ENCODE measurements around the gene ACVRL1. TPM values are rescaled to one million over a fixed set of nuclear protein-coding genes. Genes with fewer than 3 reads are reported as not detected.

ACVRL1 gene
- total and polyA plus RNA-seq, 2 donors (not counting 1 experiment from before 2014, with no cell fraction given) = 8.9 to 36.2 TPM

GRCh38 chr12:51879102-51879501 is 28.2 kb upstream of the ACVRL1 start:
- H4K20me1 ChIP-seq (ENCODE audit: control insufficient read depth, extremely low read depth, insufficient read depth, low read length) = no peaks in the 10 kb centered on the region
- H3K4me2 ChIP-seq (ENCODE audit: extremely low read depth, insufficient read depth, low read length) = no peak overlapping the region
- no peaks in the 10 kb centered on the region for H3K27me3 ChIP-seq (ENCODE audit: control insufficient read depth, insufficient read depth, low read length)
- H3K79me2 ChIP-seq (ENCODE audit: control insufficient read depth, insufficient read depth, low read length) = no peaks in the 10 kb centered on the region
- H3K9me3 ChIP-seq (ENCODE audit: control insufficient read depth, insufficient read depth, low read depth, low read length) = no peaks in the 10 kb centered on the region
- H2AFZ ChIP-seq (ENCODE audit: low read length) = no peak overlapping the region
- H3K4me1 ChIP-seq (ENCODE audit: control insufficient read depth, extremely low read depth, insufficient read depth, low read length) = no peaks in the 10 kb centered on the region
- no peak overlapping the region for H3K27ac ChIP-seq (ENCODE audit: insufficient read depth, low read length)
- no peaks in the 10 kb centered on the region for H3K36me3 ChIP-seq (ENCODE audit: control insufficient read depth, insufficient read depth, low read length)
- no peak for DNase-seq (ENCODE audit: low read depth in 2 of 2)
- H3K4me3 ChIP-seq (replicated peaks in 1 of 4; ENCODE audit: control extremely low read depth in 1 of 4, insufficient read depth in 1 of 4, low read depth in 3 of 4, low read length in 4 of 4) = no peak overlapping the region
- no peak overlapping the region for H3K9ac ChIP-seq (ENCODE audit: insufficient read depth, low read length)
- TF ChIP-seq EZH2 (IDR thresholded peaks at IDR 0.05; ENCODE audit: low read length, missing control alignments) (no peak), CTCF (conservative IDR thresholded peaks at IDR 0.05 in 1 of 2, IDR thresholded peaks at IDR 0.05 in 1 of 2; ENCODE audit: low read depth in 1 of 2, low read length in 2 of 2) (no peak)

- no peak overlapping the region for H3K4me2 ChIP-seq (ENCODE audit: extremely low read depth, insufficient read depth, low read length)
- H4K20me1 ChIP-seq (ENCODE audit: control insufficient read depth, extremely low read depth, insufficient read depth, low read length) = no peaks in the 10 kb centered on the region
- no peak for DNase-seq (ENCODE audit: low read depth in 2 of 2)
- no peaks in the 10 kb centered on the region for H3K27me3 ChIP-seq (ENCODE audit: control insufficient read depth, insufficient read depth, low read length)
- no peaks in the 10 kb centered on the region for H3K36me3 ChIP-seq (ENCODE audit: control insufficient read depth, insufficient read depth, low read length)
- peaks cover 4% of the 10 kb centered on the region for H3K4me1 ChIP-seq (ENCODE audit: control insufficient read depth, extremely low read depth, insufficient read depth, low read length)
- H3K9me3 ChIP-seq (ENCODE audit: control insufficient read depth, insufficient read depth, low read depth, low read length) = no peaks in the 10 kb centered on the region
- no peaks in the 10 kb centered on the region for H3K79me2 ChIP-seq (ENCODE audit: control insufficient read depth, insufficient read depth, low read length)
- no peak overlapping the region for H3K4me3 ChIP-seq (replicated peaks in 1 of 4; ENCODE audit: control extremely low read depth in 1 of 4, insufficient read depth in 1 of 4, low read depth in 3 of 4, low read length in 4 of 4)
- TF ChIP-seq EZH2 (IDR thresholded peaks at IDR 0.05; ENCODE audit: low read length, missing control alignments) (no peak), CTCF (conservative IDR thresholded peaks at IDR 0.05 in 1 of 2, IDR thresholded peaks at IDR 0.05 in 1 of 2; ENCODE audit: low read depth in 1 of 2, low read length in 2 of 2) (no peak)
- no peak overlapping the region for H3K9ac ChIP-seq (ENCODE audit: insufficient read depth, low read length)
- H2AFZ ChIP-seq (ENCODE audit: low read length) = no peak overlapping the region
- no peak overlapping the region for H3K27ac ChIP-seq (ENCODE audit: insufficient read depth, low read length)
Observed at GRCh38 chr12:51883295-51883694, 24.0 kb upstream of the ACVRL1 start.

- no peak for DNase-seq (ENCODE audit: low read depth in 2 of 2)
- H4K20me1 ChIP-seq (ENCODE audit: control insufficient read depth, extremely low read depth, insufficient read depth, low read length) = no peaks in the 10 kb centered on the region
- TF ChIP-seq CTCF (conservative IDR thresholded peaks at IDR 0.05 in 1 of 2, IDR thresholded peaks at IDR 0.05 in 1 of 2; ENCODE audit: low read depth in 1 of 2, low read length in 2 of 2) = no peak
- no peak for TF ChIP-seq EZH2 (IDR thresholded peaks at IDR 0.05; ENCODE audit: low read length, missing control alignments)
- no peak overlapping the region for H2AFZ ChIP-seq (ENCODE audit: low read length)
- H3K27me3 ChIP-seq (ENCODE audit: control insufficient read depth, insufficient read depth, low read length) = no peaks in the 10 kb centered on the region
- H3K9me3 ChIP-seq (ENCODE audit: control insufficient read depth, insufficient read depth, low read depth, low read length) = no peaks in the 10 kb centered on the region
- H3K4me1 ChIP-seq (ENCODE audit: control insufficient read depth, extremely low read depth, insufficient read depth, low read length) = peaks cover 4% of the 10 kb centered on the region
- H3K27ac ChIP-seq (ENCODE audit: insufficient read depth, low read length) = no peak overlapping the region
- no peak overlapping the region for H3K9ac ChIP-seq (ENCODE audit: insufficient read depth, low read length)
- no peak overlapping the region for H3K4me3 ChIP-seq (replicated peaks in 1 of 4; ENCODE audit: control extremely low read depth in 1 of 4, insufficient read depth in 1 of 4, low read depth in 3 of 4, low read length in 4 of 4)
- H3K79me2 ChIP-seq (ENCODE audit: control insufficient read depth, insufficient read depth, low read length) = no peaks in the 10 kb centered on the region
- H3K4me2 ChIP-seq (ENCODE audit: extremely low read depth, insufficient read depth, low read length) = no peak overlapping the region
- H3K36me3 ChIP-seq (ENCODE audit: control insufficient read depth, insufficient read depth, low read length) = no peaks in the 10 kb centered on the region
Observed at GRCh38 chr12:51883998-51884675, 23.2 kb upstream of the ACVRL1 start.

Measured in fibroblast of lung (primary cell).